22Rv1 (cell line): ENCODE results near the gene GTF2B.

Experiments
- ZFX ChIP-seq: fragments of 450-650 bp; IDR thresholded peaks from 2 replicates; pipeline ENCODE4 v1.6.1; 2017; ENCODE audit warnings: antibody characterized with exemption, borderline replicate concordance
- TF ChIP-seq, protein P1 (sequence below): fragments of 450-650 bp; IDR thresholded peaks from 2 replicates; pipeline ENCODE4 v1.5.1; 2017; ENCODE audit warnings: mild to moderate bottlenecking

DNA sequence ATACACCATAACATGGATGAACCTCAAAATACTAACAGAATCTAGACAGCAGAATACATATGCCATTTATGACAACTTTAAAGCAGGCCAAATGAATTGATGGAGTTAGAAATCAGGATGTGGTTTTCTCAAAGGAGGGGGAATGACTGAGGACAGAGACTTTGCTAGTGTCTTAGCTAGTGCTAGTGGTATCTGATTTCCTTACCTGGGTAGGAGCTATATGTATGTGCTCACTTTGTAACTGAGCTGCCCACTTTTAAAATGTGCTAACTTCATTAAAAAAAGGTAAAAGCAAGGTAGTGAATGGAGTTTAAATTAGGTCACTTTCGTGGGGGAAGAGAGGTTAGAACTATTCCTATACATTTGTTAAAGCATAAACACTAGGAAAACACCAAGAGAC, 2.6 kb downstream of the GTF2B start:
- TF ChIP-seq, protein P1, sequence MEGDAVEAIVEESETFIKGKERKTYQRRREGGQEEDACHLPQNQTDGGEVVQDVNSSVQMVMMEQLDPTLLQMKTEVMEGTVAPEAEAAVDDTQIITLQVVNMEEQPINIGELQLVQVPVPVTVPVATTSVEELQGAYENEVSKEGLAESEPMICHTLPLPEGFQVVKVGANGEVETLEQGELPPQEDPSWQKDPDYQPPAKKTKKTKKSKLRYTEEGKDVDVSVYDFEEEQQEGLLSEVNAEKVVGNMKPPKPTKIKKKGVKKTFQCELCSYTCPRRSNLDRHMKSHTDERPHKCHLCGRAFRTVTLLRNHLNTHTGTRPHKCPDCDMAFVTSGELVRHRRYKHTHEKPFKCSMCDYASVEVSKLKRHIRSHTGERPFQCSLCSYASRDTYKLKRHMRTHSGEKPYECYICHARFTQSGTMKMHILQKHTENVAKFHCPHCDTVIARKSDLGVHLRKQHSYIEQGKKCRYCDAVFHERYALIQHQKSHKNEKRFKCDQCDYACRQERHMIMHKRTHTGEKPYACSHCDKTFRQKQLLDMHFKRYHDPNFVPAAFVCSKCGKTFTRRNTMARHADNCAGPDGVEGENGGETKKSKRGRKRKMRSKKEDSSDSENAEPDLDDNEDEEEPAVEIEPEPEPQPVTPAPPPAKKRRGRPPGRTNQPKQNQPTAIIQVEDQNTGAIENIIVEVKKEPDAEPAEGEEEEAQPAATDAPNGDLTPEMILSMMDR = no peak
- no peak for TF ChIP-seq ZFX
